HG03175 (cell line): ENCODE data around the gene TFB2M.

ENCODE experiments used
- ATAC-seq: cut with Tn5 transposase; IDR thresholded peaks from one replicate; pipeline ENCODE4 v1.9.1; 2021; ENCODE audit warnings: mild to moderate bottlenecking, moderate library complexity; ENCODE audit not compliant: unreplicated experiment

The TFB2M gene

GRCh38 chr1:246554201-246554600, 11.9 kb downstream of the TFB2M start:
- ATAC-seq, result no peak

- ATAC-seq, result no peak
Measured at GRCh38 chr1:246552110-246552509, 14.0 kb downstream of the TFB2M start.

GRCh38 chr1:246550402-246550801, 15.7 kb downstream of the TFB2M start:
- ATAC-seq, result no peak

- ATAC-seq, result no peak
Measured at GRCh38 chr1:246549665-246550064, 16.4 kb downstream of the TFB2M start.

- no peak for ATAC-seq
Measured at GRCh38 chr1:246544001-246544400, 22.1 kb downstream of the TFB2M start.

- no peak for ATAC-seq
Measured at GRCh38 chr1:246540738-246541491, 25.1 kb downstream of the TFB2M start.

GRCh38 chr1:246537887-246538286, 28.2 kb downstream of the TFB2M start:
- ATAC-seq, result no peak

- no peak for ATAC-seq
Measured at GRCh38 chr1:246537441-246537840, 28.6 kb downstream of the TFB2M start.

- ATAC-seq, result no peak
Measured at GRCh38 chr1:246534114-246534513, 31.9 kb downstream of the TFB2M start.

- ATAC-seq, result no peak
Measured at GRCh38 chr1:246533371-246533905, 32.6 kb downstream of the TFB2M start.

- ATAC-seq, result no peak
Measured at GRCh38 chr1:246532519-246532918, 33.5 kb downstream of the TFB2M start.

- ATAC-seq, result no peak
Measured at GRCh38 chr1:246530482-246530881, 35.6 kb downstream of the TFB2M start.

GRCh38 chr1:246528933-246529731, 36.9 kb downstream of the TFB2M start:
- no peak for ATAC-seq

GRCh38 chr1:246527402-246528088, 38.5 kb downstream of the TFB2M start:
- peak; percentile 89 for ATAC-seq

GRCh38 chr1:246526915-246527314, 39.1 kb downstream of the TFB2M start:
- ATAC-seq, result no peak

GRCh38 chr1:246526380-246526779, 39.7 kb downstream of the TFB2M start:
- no peak for ATAC-seq

- ATAC-seq, result no peak
Measured at GRCh38 chr1:246519514-246519913, 46.5 kb downstream of the TFB2M start.

- no peak for ATAC-seq
Measured at GRCh38 chr1:246518456-246519205, 47.4 kb downstream of the TFB2M start.

- ATAC-seq, result no peak
Measured at GRCh38 chr1:246517391-246517790, 48.7 kb downstream of the TFB2M start.

- ATAC-seq, result no peak
Measured at GRCh38 chr1:246516126-246516525, 49.9 kb downstream of the TFB2M start.
